ENCODE measurements around the gene TTC33.
A peak's percentile ranks its signal among the peaks of the same experiment; 100 is the strongest.

TTC33 gene

DNA sequence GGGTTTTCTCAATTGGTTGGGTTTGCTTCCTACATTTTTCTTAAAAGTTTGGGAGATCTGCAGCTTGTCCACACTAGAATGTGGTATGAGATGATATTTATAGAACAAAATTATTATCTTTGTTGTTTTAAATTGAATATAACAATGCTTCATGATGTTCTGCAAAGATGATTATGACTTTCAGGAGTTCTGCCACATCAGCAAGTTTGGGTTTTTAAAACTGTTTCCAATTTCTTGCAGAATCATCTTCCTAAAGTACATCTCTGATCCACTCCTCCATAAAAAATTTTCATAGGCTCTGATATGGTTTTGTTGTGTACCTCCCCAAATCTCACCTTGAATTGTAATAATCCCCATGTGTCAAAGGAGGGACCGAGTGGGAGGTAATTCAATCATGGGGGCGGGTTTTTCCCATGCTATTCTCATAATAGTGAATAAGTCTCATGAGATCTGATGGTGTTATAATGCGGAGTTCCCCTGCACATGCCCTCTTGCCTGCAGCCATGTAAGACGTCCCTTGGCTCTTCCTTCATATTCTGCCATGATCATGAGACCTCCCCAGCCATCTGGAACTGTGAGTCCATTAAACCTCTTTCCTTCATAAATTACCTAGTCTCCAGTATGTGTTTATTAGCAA lies 195.2 kb downstream of the TTC33 start:
- in situ Hi-C loops (cut with MboI; ENCODE audit: low pct_unique_long_range_greater_than_20kb, low sequenced_read_pairs): no loop called here
- no peak for DNase-seq

DNA sequence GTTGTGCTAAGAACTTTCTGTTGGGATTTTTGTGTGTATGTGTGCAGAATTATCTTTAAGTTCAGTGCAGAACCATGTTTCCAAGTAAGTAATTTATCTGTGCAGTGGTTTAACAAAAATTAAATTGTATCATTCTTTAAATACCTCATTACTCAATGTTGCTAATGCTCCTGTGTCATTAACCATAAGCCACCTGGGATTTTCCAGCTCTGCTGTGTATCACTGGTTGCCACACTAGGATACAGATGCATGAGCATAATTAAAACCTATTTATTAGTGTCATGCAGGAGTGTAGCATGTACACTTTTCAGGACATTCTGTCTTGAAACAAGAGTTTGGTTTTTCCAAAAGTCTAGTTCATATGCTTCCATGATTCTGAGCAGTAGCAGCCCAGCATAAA lies 196.5 kb downstream of the TTC33 start:
- in situ Hi-C loops (cut with MboI; ENCODE audit: low pct_unique_long_range_greater_than_20kb, low sequenced_read_pairs): no loop called here

DNA sequence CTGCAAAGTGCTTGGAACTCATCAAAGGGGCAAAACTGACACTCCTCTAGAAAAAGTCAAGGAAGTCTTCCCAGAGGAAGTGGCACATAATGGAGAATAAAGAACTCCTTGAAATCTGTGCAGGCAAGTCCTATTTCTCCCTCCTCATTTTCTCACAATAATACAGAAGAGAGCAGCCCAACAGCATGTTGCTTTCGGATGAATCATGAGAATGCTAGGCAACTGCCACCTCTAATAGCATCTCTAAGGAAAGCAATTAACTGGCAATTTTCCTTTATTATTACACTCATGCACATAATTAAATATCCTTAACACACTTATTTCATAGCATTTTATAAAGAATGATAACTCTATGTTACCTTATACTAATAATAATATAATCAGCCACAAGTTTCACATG lies 198.3 kb downstream of the TTC33 start:
- no peak for DNase-seq
- in situ Hi-C loops (cut with MboI; ENCODE audit: low pct_unique_long_range_greater_than_20kb, low sequenced_read_pairs): no loop called here

More for the DNA sequence above, 196.5 kb downstream of the TTC33 start:
- DNase-seq: no peak

DNA sequence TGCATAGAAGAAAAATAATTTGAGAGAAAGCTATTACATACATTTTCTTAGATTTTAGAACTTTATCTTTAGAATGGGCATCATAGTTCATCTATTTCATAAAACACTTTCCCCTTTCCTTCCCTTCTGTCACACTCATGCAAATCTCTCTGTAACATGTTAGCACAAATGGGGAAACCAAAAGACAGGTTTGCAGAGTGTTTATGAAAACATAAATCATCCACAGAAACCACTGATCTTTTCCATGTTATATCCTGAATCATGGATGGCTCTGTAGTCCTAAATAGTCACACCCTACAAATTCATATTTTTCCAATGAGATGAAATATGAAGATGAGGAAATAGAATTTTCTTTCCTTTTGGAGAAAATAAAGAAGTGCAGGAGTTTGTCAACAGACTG lies 198.9 kb downstream of the TTC33 start:
- no peak for DNase-seq
- in situ Hi-C loops (cut with MboI; ENCODE audit: low pct_unique_long_range_greater_than_20kb, low sequenced_read_pairs): no loop called here

DNA sequence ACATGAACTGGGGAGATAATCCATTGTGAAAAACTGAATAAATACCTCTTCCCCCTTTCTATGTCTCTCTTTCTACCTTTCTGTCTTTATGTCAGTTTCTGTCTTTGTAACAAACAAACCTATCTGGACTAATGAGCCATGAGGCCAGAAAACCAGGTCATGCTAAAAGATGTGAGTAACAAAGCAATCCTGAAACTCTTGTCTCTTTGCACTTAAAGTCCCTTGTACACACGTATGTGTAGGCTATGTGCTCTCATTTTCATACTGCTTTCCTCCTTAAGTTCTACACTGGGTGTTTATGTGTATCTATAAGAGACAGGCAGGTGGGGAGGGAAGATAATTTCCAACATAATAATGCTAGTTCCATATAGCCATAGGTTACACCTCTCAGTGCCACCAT lies 199.9 kb downstream of the TTC33 start:
- in situ Hi-C loops (cut with MboI; ENCODE audit: low pct_unique_long_range_greater_than_20kb, low sequenced_read_pairs): no loop called here

DNA sequence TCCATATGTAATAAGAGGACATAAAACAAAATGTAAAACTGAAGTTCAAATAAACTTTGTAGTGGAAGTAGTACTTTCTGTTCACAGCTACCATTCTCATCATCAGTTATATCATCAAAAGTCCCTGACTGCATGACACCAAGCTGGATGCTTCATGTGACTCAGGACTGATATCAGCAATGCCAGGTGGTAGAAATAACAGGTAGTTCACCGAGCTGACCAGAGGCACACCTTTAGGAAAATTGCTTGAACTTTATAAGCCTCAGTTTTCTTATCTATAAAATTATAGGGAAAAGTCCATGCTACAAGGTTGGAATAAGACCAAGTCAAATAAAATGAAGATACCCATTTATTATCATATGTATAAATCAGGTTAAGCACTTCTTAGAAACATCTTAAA lies 200.9 kb downstream of the TTC33 start:
- DNase-seq: no peak
- in situ Hi-C loops (cut with MboI; ENCODE audit: low pct_unique_long_range_greater_than_20kb, low sequenced_read_pairs): no loop called here

More for the DNA sequence above, 199.9 kb downstream of the TTC33 start:
- no peak for DNase-seq

DNA sequence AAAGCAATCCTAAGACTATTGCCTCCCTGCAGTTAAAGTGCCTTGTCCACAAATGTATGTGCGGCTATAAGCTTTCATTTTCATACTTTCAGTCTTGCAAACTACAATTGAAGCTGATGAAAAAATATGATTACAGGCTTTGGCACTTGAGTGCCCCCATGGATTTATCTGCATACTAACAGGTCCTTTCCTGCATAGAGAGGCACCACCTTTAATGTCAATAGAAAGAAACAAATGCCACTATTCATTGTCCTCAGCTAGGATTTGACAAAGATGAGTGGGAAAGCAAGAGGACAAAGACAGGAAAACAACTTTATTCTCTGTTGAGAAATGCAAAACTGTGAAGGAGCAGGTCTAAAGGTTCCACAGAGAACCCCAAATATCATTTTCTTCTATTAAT lies 201.7 kb downstream of the TTC33 start:
- DNase-seq: no peak
- in situ Hi-C loops (cut with MboI; ENCODE audit: low pct_unique_long_range_greater_than_20kb, low sequenced_read_pairs): no loop called here

DNA sequence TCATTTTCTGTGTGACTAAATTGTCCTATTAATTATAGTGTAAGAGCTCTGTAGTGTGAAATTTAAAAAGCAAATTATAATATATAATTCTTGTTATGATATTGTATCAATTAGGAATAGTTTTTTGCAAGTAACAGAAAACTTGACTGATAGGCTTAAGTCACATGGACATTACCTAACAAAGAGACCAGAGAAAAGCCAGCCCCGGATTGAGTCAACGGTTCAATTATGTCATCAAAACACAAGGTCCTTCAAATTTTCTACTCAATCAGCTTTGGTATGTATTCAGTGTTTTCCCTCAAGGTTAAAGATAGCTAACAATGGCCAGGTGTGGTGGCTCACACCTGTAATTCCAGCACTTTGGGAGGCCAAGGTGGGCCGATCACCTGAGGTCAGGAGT lies 202.8 kb downstream of the TTC33 start:
- no peak for DNase-seq
- in situ Hi-C loops (cut with MboI; ENCODE audit: low pct_unique_long_range_greater_than_20kb, low sequenced_read_pairs): no loop called here

DNA sequence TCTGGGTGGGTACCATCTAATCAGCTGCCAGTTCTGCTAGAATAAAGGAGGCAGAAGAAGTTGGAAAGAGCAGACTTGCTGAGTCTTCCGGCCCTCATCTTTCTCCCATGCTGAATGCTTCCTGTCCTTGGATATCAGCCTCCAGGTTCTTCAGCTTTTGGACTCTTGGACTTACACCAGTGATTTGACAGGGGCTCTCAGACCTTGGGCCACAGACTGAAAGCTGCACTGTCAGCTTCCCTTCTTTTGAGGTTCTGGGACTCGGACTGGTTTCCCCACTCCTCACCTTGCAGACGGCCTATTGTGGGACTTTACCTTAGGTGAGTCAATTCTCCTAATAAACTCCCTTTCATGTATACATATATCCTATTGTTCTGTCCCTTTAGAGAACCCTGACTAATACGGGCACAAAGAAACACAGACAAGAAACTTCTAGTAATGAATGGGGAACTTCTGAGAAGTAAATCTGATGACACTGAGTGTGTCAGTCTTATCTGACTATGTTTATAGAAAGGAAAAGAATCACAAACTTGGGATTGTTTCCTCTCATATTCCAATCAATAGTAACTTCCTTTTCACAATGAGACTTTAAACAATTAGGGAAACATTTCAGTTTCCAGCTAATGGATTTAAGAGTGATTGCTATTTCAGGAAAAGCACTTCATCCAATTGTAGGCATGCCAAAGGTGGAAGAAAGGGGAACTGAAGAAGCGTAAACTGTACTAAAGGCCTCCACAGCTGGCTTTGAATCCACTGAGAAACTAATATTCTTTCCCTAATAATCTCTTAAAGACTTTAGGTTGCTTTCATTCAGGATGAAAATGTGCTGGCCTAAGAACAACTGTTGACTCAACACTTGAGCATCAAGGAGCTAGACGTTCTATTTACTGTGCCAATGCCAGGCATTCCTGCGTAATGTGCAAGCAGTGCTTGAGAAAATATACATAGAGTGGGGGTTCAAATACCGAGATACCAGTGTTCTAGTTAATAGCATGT lies 204.0 kb downstream of the TTC33 start:
- in situ Hi-C loops (cut with MboI; ENCODE audit: low pct_unique_long_range_greater_than_20kb, low sequenced_read_pairs): no loop called here
- peak; percentile 16 for DNase-seq

DNA sequence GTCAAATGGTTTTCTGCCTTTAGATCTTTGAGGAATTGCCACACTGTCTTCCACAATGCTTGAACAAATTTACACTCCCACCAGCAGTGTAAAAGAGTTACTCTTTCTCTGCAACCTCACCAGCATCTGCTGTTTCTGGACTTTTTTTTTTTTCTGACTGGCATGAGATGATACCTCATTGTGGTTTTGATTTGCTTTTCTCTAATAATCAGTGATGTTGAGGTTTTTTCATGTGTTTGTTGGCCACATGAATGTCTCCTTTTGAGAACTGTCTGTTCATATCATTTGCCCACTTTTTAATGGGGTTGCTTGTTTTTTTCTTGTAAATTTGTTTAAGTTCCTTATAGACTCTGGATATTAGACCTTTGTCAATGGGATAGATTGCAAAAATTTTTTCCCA lies 205.3 kb downstream of the TTC33 start:
- in situ Hi-C loops (cut with MboI; ENCODE audit: low pct_unique_long_range_greater_than_20kb, low sequenced_read_pairs): no loop called here
- no peak for DNase-seq

DNA sequence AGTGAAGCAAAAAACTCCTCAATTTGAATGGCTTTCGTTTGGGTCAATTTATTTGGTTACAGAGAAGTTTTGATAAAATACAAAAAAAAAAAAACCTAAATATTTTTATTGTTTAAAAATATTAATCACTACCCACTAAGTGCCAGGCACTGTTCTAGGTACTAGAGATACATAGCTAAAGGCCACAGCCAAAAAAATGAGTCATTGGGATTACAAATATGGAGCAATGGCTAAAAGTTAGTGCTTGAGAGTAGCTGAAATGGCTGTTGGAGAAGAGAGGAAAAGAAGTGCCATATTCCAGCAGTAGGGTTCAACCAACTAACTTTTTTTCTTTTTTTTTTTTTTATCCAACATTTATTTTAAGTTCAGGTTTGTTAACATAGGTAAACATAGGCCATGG lies 206.1 kb downstream of the TTC33 start:
- in situ Hi-C loops (cut with MboI; ENCODE audit: low pct_unique_long_range_greater_than_20kb, low sequenced_read_pairs): no loop called here
- no peak for DNase-seq

DNA sequence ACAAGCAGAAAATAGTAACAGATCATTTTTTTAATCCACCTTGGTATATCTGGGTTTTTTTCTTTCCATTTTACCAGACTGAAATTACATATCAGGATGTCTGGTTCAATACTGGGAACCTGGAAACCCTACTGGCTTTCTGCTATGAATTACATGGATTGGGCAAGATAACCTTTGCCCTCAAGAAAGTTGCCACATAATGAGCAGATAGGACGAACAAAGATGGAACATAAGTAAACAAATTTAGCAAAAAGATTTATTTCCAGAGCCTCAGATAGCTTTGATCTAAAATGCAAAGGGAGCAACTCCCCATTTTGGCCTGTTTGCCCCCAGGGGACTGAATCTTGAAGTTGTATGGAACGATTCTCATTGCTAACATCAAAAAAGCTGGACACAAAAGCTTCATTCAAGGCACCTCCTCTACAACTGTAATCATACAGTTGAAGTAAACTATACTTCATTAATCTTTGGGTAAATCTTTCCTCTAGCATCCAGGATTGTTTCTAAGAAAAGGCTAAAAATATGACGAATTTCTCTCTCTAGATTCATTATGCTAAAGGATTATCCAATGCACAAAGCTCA lies 207.7 kb downstream of the TTC33 start:
- no peak for DNase-seq
- in situ Hi-C loops (cut with MboI; ENCODE audit: low pct_unique_long_range_greater_than_20kb, low sequenced_read_pairs): no loop called here

DNA sequence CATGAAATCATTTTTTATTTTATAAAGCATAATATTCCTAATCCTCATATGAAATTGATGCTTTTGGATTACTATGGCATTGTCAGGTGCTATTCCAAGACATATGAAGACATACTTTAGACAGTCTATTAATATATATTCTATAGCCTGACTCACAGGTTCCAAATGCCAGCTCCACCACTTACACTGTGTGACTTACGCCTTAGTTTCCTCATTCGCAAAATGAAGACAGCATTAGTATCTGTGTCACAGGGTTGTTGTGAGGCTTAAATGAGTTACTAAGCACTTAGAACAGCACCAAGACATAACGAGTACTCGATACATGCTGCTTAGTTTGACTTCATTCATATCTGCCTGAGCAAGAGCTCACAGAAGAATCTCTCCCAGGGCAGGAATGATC lies 208.2 kb downstream of the TTC33 start:
- in situ Hi-C loops (cut with MboI; ENCODE audit: low pct_unique_long_range_greater_than_20kb, low sequenced_read_pairs): no loop called here

DNA sequence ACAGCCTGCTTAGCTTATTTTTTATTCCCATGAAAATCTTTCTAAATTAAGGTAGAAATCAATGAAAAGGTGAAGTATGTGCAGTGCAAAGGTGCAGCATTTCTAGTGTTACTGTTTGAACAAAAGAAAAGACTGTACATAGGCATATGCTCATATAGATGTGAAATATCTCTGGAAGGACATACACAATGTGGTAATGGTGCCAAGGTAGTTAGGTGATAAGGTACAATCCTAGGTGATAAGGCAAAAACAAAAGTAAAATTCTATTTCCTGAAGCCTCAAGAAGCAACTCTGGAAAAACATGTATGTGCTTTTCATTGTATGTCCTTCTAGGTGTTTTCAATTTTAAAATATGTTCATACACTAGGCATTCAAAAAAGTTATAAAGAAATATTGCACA lies 215.5 kb downstream of the TTC33 start:
- in situ Hi-C loops (cut with MboI; ENCODE audit: low pct_unique_long_range_greater_than_20kb, low sequenced_read_pairs): no loop called here
- DNase-seq: no peak

More for the DNA sequence above, 208.2 kb downstream of the TTC33 start:
- no peak for DNase-seq

DNA sequence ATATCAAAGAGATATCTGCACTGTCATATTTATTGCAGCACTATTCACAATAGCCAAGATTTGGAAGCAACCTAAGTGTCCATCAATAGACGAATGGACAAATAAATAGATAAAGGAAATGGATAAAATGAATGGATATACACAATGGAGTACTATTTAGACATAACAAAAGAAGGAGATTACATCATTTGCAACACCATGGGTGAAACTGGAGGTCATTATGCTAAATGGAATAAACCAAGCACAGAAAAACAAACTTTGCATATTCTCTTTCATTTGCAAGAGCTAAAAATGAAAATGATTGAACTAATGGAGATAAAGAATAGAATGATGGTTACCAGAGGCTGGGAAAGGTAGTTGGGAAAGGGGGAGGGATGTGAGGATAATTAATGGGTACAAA lies 231.1 kb downstream of the TTC33 start:
- in situ Hi-C loops (cut with MboI; ENCODE audit: low pct_unique_long_range_greater_than_20kb, low sequenced_read_pairs): no loop called here
- DNase-seq: no peak

DNA sequence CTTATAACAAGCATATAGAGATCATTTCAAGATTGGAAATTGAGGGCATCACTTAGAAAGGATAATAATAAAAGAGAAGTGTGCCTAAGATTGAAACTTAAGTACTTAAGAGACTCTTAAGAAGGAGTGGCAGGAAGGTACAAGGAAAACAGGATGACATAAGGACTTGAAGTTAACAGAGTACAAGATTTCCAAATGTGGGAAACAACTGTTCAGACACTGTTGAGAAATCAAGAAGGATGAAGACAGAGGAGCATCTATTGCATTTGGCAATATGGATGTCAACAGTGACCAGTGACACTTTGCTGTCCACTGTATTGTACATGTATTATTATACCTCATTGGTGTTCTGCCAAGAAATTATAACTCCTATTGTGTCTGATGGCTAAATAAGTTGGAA lies 233.8 kb downstream of the TTC33 start:
- in situ Hi-C loops (cut with MboI; ENCODE audit: low pct_unique_long_range_greater_than_20kb, low sequenced_read_pairs): no loop called here
- no peak for DNase-seq

DNA sequence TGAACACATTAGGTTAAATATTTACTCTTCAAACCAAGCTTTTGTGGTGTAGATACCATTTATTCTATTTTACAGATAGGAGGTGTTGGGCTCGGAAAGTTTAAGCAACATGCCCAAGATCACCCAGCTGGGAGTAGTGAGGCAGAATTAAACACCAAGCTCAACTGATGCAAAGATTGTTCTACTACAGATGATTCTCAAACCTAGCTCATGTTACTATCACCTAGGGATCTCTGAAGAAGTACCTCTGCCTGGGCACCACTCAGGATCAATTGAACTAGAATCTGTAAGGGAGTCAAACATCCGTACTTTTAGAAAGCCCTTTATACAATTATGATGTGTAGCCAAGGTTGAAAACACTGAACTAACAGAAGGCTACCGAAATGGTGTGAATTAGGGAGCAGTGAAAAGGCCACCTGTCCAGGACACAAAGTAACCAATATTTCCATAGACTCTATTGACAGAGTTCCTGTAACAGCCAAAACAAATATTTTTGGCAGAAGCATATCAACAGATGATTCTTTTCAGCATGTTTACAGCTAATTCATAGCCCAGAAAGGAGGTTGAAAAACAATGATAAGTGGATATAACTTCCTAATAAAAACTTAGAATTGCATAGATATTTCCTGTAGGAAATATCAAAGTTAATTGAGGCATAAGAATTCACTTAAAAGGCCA lies 234.5 kb downstream of the TTC33 start:
- in situ Hi-C loops (cut with MboI; ENCODE audit: low pct_unique_long_range_greater_than_20kb, low sequenced_read_pairs): no loop called here
- no peak for DNase-seq

DNA sequence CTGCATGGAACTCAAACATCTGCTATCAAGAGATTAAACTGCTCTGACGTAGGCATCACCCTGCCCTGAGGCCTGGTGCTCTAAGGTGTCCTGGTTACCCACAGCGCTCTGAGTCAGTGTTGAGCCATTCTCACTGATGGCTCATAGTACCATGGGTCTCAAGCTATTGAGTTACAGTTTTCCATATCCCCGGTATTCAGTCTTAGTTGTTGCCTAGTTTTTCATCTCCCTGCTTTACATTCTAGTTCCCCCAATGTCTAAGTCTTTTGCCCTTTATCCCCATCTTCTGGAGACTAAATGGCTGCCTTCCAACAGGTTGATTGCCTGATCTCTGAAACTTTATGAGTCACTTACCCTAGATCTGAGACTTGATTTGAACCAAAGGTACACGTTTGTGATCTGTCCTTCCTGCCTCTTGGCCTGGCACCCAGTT lies 237.3 kb downstream of the TTC33 start:
- in situ Hi-C loops (cut with MboI; ENCODE audit: low pct_unique_long_range_greater_than_20kb, low sequenced_read_pairs): no loop called here
- no peak for DNase-seq

DNA sequence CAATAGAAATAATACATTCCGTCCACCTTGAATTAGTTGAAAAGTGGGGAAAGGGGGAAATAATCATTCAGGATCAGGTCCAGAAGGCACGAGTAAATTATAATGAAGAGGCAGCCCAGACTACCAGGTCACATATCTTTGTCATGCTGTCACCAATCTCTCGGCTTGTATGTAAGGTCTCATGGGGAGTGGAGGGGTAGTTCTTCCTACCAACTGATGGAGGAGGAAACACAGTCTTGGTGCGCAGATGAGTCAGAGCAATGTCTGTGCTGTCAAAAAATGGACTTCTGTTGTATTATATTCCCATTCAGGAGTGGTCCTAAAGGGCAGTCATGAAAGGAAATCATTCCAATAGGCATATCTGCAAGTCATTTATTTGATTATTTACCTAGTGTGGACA lies 240.3 kb downstream of the TTC33 start:
- in situ Hi-C loops (cut with MboI; ENCODE audit: low pct_unique_long_range_greater_than_20kb, low sequenced_read_pairs): no loop called here
- DNase-seq: no peak

DNA sequence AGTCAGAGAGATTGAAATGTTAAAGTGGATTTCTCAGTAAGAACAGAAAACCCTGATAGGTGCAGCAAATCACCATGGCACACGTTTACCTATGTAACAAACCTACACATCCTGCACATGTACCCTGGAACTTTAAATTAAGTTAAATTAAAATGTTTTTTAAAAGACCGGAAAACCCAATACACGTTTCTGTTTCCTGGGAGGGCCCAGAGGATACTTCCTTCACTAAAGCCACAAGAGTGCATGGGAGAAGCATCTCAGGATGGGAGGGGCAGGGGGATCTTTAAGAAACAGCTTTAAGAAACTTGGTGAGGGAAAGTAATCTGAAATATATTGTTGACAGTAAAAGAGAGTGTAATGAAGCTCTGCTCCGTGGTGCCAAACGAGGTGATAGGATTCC lies 240.8 kb downstream of the TTC33 start:
- peak; percentile 49 for DNase-seq
- in situ Hi-C loops (cut with MboI; ENCODE audit: low pct_unique_long_range_greater_than_20kb, low sequenced_read_pairs): no loop called here
